ACC112 (cell line): Measurements from ENCODE around the gene GPR27.

ENCODE experiments used
- H2AFZ ChIP-seq: fragments of 200-600 bp; sonication (generic); one replicate; pipeline ENCODE4 v1.6.0; 2017; ENCODE audit warnings: antibody characterized with exemption, low read length; ENCODE audit not compliant: unreplicated experiment
- H3K27ac ChIP-seq: fragments of 200-600 bp; sonication (generic); 2 replicates; pipeline ENCODE4 v1.5.1; 2014; ENCODE audit warnings: low read depth, mild to moderate bottlenecking, antibody characterized with exemption, low read length, moderate library complexity
- H3K27me3 ChIP-seq: fragments of 200-600 bp; sonication (generic); 2 replicates; pipeline ENCODE4 v1.6.1; 2014; ENCODE audit warnings: mild to moderate bottlenecking, antibody characterized with exemption, low read length, moderate library complexity, mixed read lengths; ENCODE audit not compliant: insufficient read depth
- H3K36me3 ChIP-seq: fragments of 200-600 bp; sonication (generic); 2 replicates; pipeline ENCODE4 v1.6.1; 2016; ENCODE audit warnings: mild to moderate bottlenecking, antibody characterized with exemption, low read length, moderate library complexity, mixed read lengths; ENCODE audit not compliant: insufficient read depth
- H3K4me1 ChIP-seq: fragments of 200-600 bp; sonication (generic); one replicate; pipeline ENCODE4 v1.6.1; 2016; ENCODE audit warnings: low read length, mixed read lengths; ENCODE audit not compliant: insufficient read depth, unreplicated experiment, control insufficient read depth
- H3K4me3 ChIP-seq: fragments of 200-600 bp; sonication (generic); 2 replicates; pipeline ENCODE4 v1.5.1; 2014; ENCODE audit warnings: mild to moderate bottlenecking, low read depth, low read length
- H3K79me2 ChIP-seq: fragments of 200-600 bp; sonication (generic); one replicate; pipeline ENCODE4 v1.6.0; 2016; ENCODE audit warnings: low read length; ENCODE audit not compliant: control insufficient read depth, unreplicated experiment, insufficient read depth

GPR27 gene

GRCh38 chr3:71733319-71733718, 20.3 kb upstream of the GPR27 start:
- no peak overlapping the region for H3K4me3 ChIP-seq
- no peaks in the 10 kb centered on the region for H3K4me1 ChIP-seq
- H3K27me3 ChIP-seq: peaks cover 53% of the 10 kb centered on the region
- H2AFZ ChIP-seq: no peak overlapping the region
- H3K36me3 ChIP-seq: no peaks in the 10 kb centered on the region
- H3K27ac ChIP-seq: no peak overlapping the region
- no peaks in the 10 kb centered on the region for H3K79me2 ChIP-seq

- Histone ChIP-seq H2AFZ (no peak overlapping the region), H3K4me3 (no peak overlapping the region), H3K79me2 (no peaks in the 10 kb centered on the region), H3K27me3 (peaks cover 61% of the 10 kb centered on the region), H3K27ac (no peak overlapping the region), H3K4me1 (no peaks in the 10 kb centered on the region), H3K36me3 (no peaks in the 10 kb centered on the region)
These were observed 18.8 kb upstream of the GPR27 start for GRCh38 chr3:71734881-71735280.

GRCh38 chr3:71742621-71743020, 11.0 kb upstream of the GPR27 start:
- Histone ChIP-seq H3K79me2 (no peaks in the 10 kb centered on the region), H3K4me1 (no peaks in the 10 kb centered on the region), H3K36me3 (no peaks in the 10 kb centered on the region), H3K27me3 (peaks cover 57% of the 10 kb centered on the region), H3K4me3 (no peak overlapping the region), H3K27ac (no peak overlapping the region), H2AFZ (no peak overlapping the region)

GRCh38 chr3:71744738-71745137, 8.9 kb upstream of the GPR27 start:
- H3K36me3 ChIP-seq: no peaks in the 10 kb centered on the region
- H2AFZ ChIP-seq: no peak overlapping the region
- H3K4me1 ChIP-seq: no peaks in the 10 kb centered on the region
- H3K27me3 ChIP-seq: peaks cover 62% of the 10 kb centered on the region
- no peak overlapping the region for H3K27ac ChIP-seq
- H3K79me2 ChIP-seq: no peaks in the 10 kb centered on the region
- no peak overlapping the region for H3K4me3 ChIP-seq

GRCh38 chr3:71751602-71752001, 2.1 kb upstream of the GPR27 start:
- no peaks in the 10 kb centered on the region for H3K4me1 ChIP-seq
- H3K79me2 ChIP-seq: no peaks in the 10 kb centered on the region
- H2AFZ ChIP-seq: no peak overlapping the region
- H3K36me3 ChIP-seq: no peaks in the 10 kb centered on the region
- H3K27ac ChIP-seq: no peak overlapping the region
- H3K4me3 ChIP-seq: no peak overlapping the region
- peaks cover 80% of the 10 kb centered on the region for H3K27me3 ChIP-seq

GRCh38 chr3:71752831-71753700, 589 bp upstream of the GPR27 start:
- Histone ChIP-seq H2AFZ (no peak overlapping the region), H3K27me3 (peaks cover 81% of the 10 kb centered on the region), H3K4me1 (no peaks in the 10 kb centered on the region), H3K79me2 (no peaks in the 10 kb centered on the region), H3K4me3 (no peak overlapping the region), H3K36me3 (no peaks in the 10 kb centered on the region), H3K27ac (no peak overlapping the region)

- H3K4me3 ChIP-seq: no peak overlapping the region
- no peaks in the 10 kb centered on the region for H3K79me2 ChIP-seq
- no peak overlapping the region for H3K27ac ChIP-seq
- peaks cover 83% of the 10 kb centered on the region for H3K27me3 ChIP-seq
- no peaks in the 10 kb centered on the region for H3K4me1 ChIP-seq
- no peaks in the 10 kb centered on the region for H3K36me3 ChIP-seq
- no peak overlapping the region for H2AFZ ChIP-seq
These were observed 1.1 kb downstream of the GPR27 start for GRCh38 chr3:71754610-71755253.

GRCh38 chr3:71758091-71758490, 4.4 kb downstream of the GPR27 start:
- Histone ChIP-seq H2AFZ (no peak overlapping the region), H3K36me3 (no peaks in the 10 kb centered on the region), H3K4me1 (no peaks in the 10 kb centered on the region), H3K27ac (no peak overlapping the region), H3K4me3 (no peak overlapping the region), H3K79me2 (no peaks in the 10 kb centered on the region), H3K27me3 (peaks cover 81% of the 10 kb centered on the region)

- Histone ChIP-seq H2AFZ (no peak overlapping the region), H3K27me3 (peaks cover 88% of the 10 kb centered on the region), H3K4me3 (no peak overlapping the region)
These were observed 5.7 kb downstream of the GPR27 start for GRCh38 chr3:71759401-71759800.

GRCh38 chr3:71760140-71760539, 6.5 kb downstream of the GPR27 start:
- Histone ChIP-seq H3K79me2 (no peaks in the 10 kb centered on the region), H3K36me3 (no peaks in the 10 kb centered on the region), H3K4me3 (no peak overlapping the region), H3K27me3 (peaks cover 81% of the 10 kb centered on the region), H3K4me1 (no peaks in the 10 kb centered on the region), H2AFZ (no peak overlapping the region), H3K27ac (no peak overlapping the region)

More at GRCh38 chr3:71759401-71759800, 5.7 kb downstream of the GPR27 start:
- Histone ChIP-seq H3K79me2 (no peaks in the 10 kb centered on the region), H3K36me3 (no peaks in the 10 kb centered on the region), H3K4me1 (no peaks in the 10 kb centered on the region), H3K27ac (no peak overlapping the region)

- peaks cover 61% of the 10 kb centered on the region for H3K27me3 ChIP-seq
- no peaks in the 10 kb centered on the region for H3K36me3 ChIP-seq
- no peaks in the 10 kb centered on the region for H3K4me1 ChIP-seq
- no peaks in the 10 kb centered on the region for H3K79me2 ChIP-seq
- H3K4me3 ChIP-seq: no peak overlapping the region
- no peak overlapping the region for H3K27ac ChIP-seq
- no peak overlapping the region for H2AFZ ChIP-seq
These were observed 9.8 kb downstream of the GPR27 start for GRCh38 chr3:71763426-71763825.
